ENCODE data around the gene CLPX. TPM values are rescaled to one million over a fixed set of nuclear protein-coding genes. Genes with fewer than 3 reads are reported as not detected.
A peak's percentile ranks its signal among the peaks of the same experiment; 100 is the strongest.

CLPX gene
- total RNA-seq, 1 donor from 2014 or later, result 72.6 TPM

DNA sequence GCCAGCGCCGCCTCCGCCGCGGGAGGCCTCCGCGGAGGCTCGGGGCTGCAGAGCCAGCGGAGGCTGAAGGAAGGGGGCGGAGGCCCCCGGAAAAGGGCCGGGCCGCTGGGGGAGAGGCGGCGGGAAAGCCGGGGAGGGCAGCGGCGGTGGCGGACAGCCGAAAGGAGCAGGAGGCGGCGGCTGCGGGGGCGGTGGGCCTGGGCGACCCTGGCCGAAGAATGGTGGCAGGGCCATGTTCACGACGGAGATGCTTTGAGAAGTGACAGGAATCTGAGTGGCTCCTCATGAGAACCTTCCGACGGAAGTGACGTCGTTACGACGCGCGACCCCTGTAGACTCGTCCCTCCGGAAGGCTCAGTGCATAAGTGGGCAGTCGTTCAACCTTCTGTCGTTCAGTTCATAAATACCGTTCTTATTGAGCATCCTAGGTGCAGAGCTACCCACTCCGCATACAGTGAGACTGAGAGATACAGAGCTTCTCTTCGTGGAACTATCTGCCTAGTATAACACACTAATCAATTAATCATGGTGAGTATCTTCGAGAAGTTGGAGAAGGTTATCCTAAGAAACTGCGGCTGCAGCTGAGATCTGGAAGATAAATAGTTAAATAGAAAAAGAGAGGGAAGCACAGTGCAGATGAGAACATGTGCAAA, 51.5 kb downstream of the CLPX start, which contains the start of gene PDCD7:
PDCD7 (minus strand) TSS at position 261 of the 653 bp plus-strand sequence; CDS start at position 234, 27 bp downstream.
- peak within 1 kb of the TSS; percentile 96 for H3K4me3 Mint-ChIP-seq
- H3K27me3 Mint-ChIP-seq (ENCODE audit: insufficient read depth, low read depth), result peaks cover 10% of the 10 kb centered on the region
- Histone ChIP-seq H3K4me1 (no peaks in the 10 kb centered on the region), H2AFZ (replicated peaks) (peak within 1 kb of the TSS; percentile 81), H3F3A (ENCODE audit: low read depth) (no peaks in the 10 kb centered on the region), H3K79me2 (ENCODE audit: low read depth) (peaks cover 29% of the 10 kb centered on the region), H3K9me3 (ENCODE audit: low read depth) (no peaks in the 10 kb centered on the region), H3K4me3 (peak within 1 kb of the TSS; percentile 55), H3K27ac (no peak within 1 kb of the TSS), H3K27me3 (no peaks in the 10 kb centered on the region), H3K9ac (peak within 1 kb of the TSS; percentile 79), H4K20me1 (ENCODE audit: low read depth) (peaks cover 33% of the 10 kb centered on the region), H3K4me2 (peak within 1 kb of the TSS; percentile 85), H3K36me3 (no peaks in the 10 kb centered on the region)
- peaks cover 29% of the 10 kb centered on the region for H3K36me3 Mint-ChIP-seq
- peaks cover 21% of the 10 kb centered on the region for H3K9me3 Mint-ChIP-seq
- H3K4me1 Mint-ChIP-seq, result peaks cover 28% of the 10 kb centered on the region
- DNase-seq (ENCODE audit: low spot score), result peak; percentile 92
- H3K27ac Mint-ChIP-seq, result peak within 1 kb of the TSS; percentile 99
- TF ChIP-seq EZH2phosphoT487 (IDR thresholded peaks at IDR 0.05) (no peak), EZH2 (IDR thresholded peaks at IDR 0.05) (no peak)
- TF ChIP-seq, protein P1, sequence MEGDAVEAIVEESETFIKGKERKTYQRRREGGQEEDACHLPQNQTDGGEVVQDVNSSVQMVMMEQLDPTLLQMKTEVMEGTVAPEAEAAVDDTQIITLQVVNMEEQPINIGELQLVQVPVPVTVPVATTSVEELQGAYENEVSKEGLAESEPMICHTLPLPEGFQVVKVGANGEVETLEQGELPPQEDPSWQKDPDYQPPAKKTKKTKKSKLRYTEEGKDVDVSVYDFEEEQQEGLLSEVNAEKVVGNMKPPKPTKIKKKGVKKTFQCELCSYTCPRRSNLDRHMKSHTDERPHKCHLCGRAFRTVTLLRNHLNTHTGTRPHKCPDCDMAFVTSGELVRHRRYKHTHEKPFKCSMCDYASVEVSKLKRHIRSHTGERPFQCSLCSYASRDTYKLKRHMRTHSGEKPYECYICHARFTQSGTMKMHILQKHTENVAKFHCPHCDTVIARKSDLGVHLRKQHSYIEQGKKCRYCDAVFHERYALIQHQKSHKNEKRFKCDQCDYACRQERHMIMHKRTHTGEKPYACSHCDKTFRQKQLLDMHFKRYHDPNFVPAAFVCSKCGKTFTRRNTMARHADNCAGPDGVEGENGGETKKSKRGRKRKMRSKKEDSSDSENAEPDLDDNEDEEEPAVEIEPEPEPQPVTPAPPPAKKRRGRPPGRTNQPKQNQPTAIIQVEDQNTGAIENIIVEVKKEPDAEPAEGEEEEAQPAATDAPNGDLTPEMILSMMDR (IDR thresholded peaks at IDR 0.05), result no peak

DNA sequence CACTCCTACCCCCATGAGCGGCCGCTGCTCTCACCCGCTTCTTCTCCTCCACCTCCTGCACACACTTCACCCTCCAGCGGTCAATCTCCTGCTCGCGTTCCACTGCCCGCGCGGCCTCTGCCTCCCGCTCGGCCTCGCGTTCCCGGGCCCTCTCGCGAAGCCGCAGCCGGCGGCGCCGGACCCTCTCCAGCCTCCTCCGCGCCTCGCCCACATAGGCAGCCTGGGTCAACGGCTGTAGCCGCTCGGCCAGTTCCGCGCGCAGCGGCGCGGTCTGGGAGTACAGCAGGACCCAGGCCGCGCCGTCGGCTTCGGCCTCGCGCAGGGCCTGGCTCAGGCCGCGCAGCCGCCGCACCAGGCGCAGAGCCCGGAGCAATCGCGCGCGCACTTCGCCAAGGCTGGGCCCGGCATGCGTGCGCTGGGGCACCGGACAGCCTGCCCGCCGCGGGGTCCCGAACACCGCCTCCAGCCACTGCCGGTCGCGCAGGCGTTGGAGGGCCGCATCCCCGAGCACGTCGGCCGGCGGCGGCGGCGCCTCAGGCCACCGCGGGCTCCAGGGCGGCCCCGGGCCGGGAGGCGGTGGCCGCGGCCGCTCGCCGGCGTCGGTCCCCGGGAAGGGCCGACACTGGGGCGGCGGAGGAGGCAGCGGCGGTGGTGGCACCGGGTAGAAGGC, 52.1 kb downstream of the CLPX start:
- H3K27ac Mint-ChIP-seq, result no peak overlapping the region

DNA sequence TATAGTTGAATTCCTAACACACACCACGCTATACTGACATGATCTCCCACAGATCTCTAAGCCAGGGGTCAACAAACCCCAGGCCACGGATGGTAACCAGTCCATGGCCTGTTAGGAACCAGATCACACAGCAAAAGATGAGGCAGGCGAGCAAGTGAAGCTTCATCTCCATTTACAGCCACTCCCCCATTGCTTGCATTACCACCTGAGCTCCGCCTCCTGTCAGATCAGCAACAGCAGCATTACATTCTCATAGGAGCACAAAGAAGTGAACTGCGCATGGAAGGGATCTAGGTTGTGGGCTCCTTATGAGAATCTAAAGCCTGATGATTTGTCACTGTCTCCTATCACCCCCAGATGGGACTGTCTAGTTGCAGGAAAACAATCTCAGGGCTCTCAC, 54.2 kb downstream of the CLPX start:
- Histone ChIP-seq H3K36me3 (no peaks in the 10 kb centered on the region), H3F3A (ENCODE audit: low read depth) (no peaks in the 10 kb centered on the region), H3K9me3 (ENCODE audit: low read depth) (no peaks in the 10 kb centered on the region), H3K4me3 (no peak overlapping the region), H3K27me3 (no peaks in the 10 kb centered on the region), H4K20me1 (ENCODE audit: low read depth) (peaks cover 39% of the 10 kb centered on the region), H3K27ac (no peak overlapping the region), H3K4me2 (no peak overlapping the region), H3K9ac (no peak overlapping the region), H3K4me1 (no peaks in the 10 kb centered on the region), H3K79me2 (ENCODE audit: low read depth) (peaks cover 29% of the 10 kb centered on the region), H2AFZ (replicated peaks) (no peak overlapping the region)
- peaks cover 12% of the 10 kb centered on the region for H3K27me3 Mint-ChIP-seq (ENCODE audit: insufficient read depth, low read depth)
- TF ChIP-seq, protein P1 (IDR thresholded peaks at IDR 0.05), result no peak
- no peak for TF ChIP-seq EZH2phosphoT487 (IDR thresholded peaks at IDR 0.05)
- peak overlapping the region; percentile 56 for H3K4me3 Mint-ChIP-seq
- peaks cover 35% of the 10 kb centered on the region for H3K36me3 Mint-ChIP-seq
- DNase-seq (ENCODE audit: low spot score), result peak; percentile 20
- no peak overlapping the region for H3K27ac Mint-ChIP-seq
- H3K9me3 Mint-ChIP-seq, result peaks cover 4% of the 10 kb centered on the region
- H3K4me1 Mint-ChIP-seq, result peaks cover 28% of the 10 kb centered on the region

More for the DNA sequence above, 52.1 kb downstream of the CLPX start:
- H3K4me1 ChIP-seq, result no peaks in the 10 kb centered on the region
- H3K4me3 ChIP-seq, result peak overlapping the region; percentile 55
- DNase-seq (ENCODE audit: low spot score), result peak; percentile 80
- no peak overlapping the region for H3K27ac ChIP-seq
- H2AFZ ChIP-seq (replicated peaks), result peak overlapping the region; percentile 81
- Mint-ChIP-seq H3K27me3 (ENCODE audit: insufficient read depth, low read depth) (peaks cover 10% of the 10 kb centered on the region), H3K9me3 (peaks cover 18% of the 10 kb centered on the region), H3K4me1 (peaks cover 28% of the 10 kb centered on the region), H3K36me3 (peaks cover 33% of the 10 kb centered on the region), H3K4me3 (peak overlapping the region; percentile 90)
- TF ChIP-seq EZH2 (IDR thresholded peaks at IDR 0.05), result peak; percentile 43
- TF ChIP-seq, protein P1 (IDR thresholded peaks at IDR 0.05), result no peak
- no peak for TF ChIP-seq EZH2phosphoT487 (IDR thresholded peaks at IDR 0.05)
- no peaks in the 10 kb centered on the region for H3K9me3 ChIP-seq (ENCODE audit: low read depth)
- H3K4me2 ChIP-seq, result peak overlapping the region; percentile 85
- peaks cover 33% of the 10 kb centered on the region for H4K20me1 ChIP-seq (ENCODE audit: low read depth)
- H3K79me2 ChIP-seq (ENCODE audit: low read depth), result peaks cover 29% of the 10 kb centered on the region
- H3K9ac ChIP-seq, result peak overlapping the region; percentile 79
- H3K27me3 ChIP-seq, result no peaks in the 10 kb centered on the region
- no peaks in the 10 kb centered on the region for H3F3A ChIP-seq (ENCODE audit: low read depth)
- no peaks in the 10 kb centered on the region for H3K36me3 ChIP-seq
